HG02610 (cell line): ENCODE data around the gene SEMA5A.

Experiments used
- ATAC-seq: cut with Tn5 transposase; IDR thresholded peaks from one replicate; pipeline ENCODE4 v1.9.1; 2021; ENCODE audit warnings: mild to moderate bottlenecking, moderate library complexity; ENCODE audit not compliant: unreplicated experiment

SEMA5A gene

GRCh38 chr5:9444346-9444745, 101.5 kb downstream of the SEMA5A start:
- no peak for ATAC-seq

GRCh38 chr5:9441610-9442009, 104.3 kb downstream of the SEMA5A start:
- ATAC-seq: no peak

GRCh38 chr5:9440517-9440916, 105.4 kb downstream of the SEMA5A start:
- ATAC-seq: no peak

GRCh38 chr5:9439531-9440292, 106.2 kb downstream of the SEMA5A start:
- ATAC-seq: no peak

- ATAC-seq: no peak
These were observed 107.1 kb downstream of the SEMA5A start for GRCh38 chr5:9438596-9439354.

GRCh38 chr5:9437741-9438240, 108.1 kb downstream of the SEMA5A start:
- no peak for ATAC-seq

GRCh38 chr5:9431496-9432258, 114.2 kb downstream of the SEMA5A start:
- no peak for ATAC-seq

GRCh38 chr5:9431151-9431495, 114.8 kb downstream of the SEMA5A start:
- ATAC-seq: no peak

- no peak for ATAC-seq
These were observed 115.6 kb downstream of the SEMA5A start for GRCh38 chr5:9430306-9430705.

- ATAC-seq: no peak
These were observed 116.1 kb downstream of the SEMA5A start for GRCh38 chr5:9429691-9430215.

GRCh38 chr5:9428272-9428671, 117.6 kb downstream of the SEMA5A start:
- no peak for ATAC-seq

GRCh38 chr5:9425710-9426109, 120.2 kb downstream of the SEMA5A start:
- ATAC-seq: no peak

GRCh38 chr5:9423571-9423970, 122.3 kb downstream of the SEMA5A start:
- ATAC-seq: no peak

- ATAC-seq: no peak
These were observed 124.0 kb downstream of the SEMA5A start for GRCh38 chr5:9421884-9422283.

- ATAC-seq: no peak
These were observed 126.1 kb downstream of the SEMA5A start for GRCh38 chr5:9419794-9420193.

- no peak for ATAC-seq
These were observed 130.3 kb downstream of the SEMA5A start for GRCh38 chr5:9415566-9415965.

GRCh38 chr5:9415091-9415490, 130.8 kb downstream of the SEMA5A start:
- ATAC-seq: no peak

- no peak for ATAC-seq
These were observed 134.7 kb downstream of the SEMA5A start for GRCh38 chr5:9411142-9411541.

- no peak for ATAC-seq
These were observed 136.4 kb downstream of the SEMA5A start for GRCh38 chr5:9409413-9409960.

GRCh38 chr5:9408964-9409363, 136.9 kb downstream of the SEMA5A start:
- no peak for ATAC-seq

GRCh38 chr5:9405196-9405754, 140.6 kb downstream of the SEMA5A start:
- peak; percentile 69 for ATAC-seq
